GM18519 (cell line): ENCODE results near the gene RPL13A.

Source experiments
- ATAC-seq: cut with Tn5 transposase; IDR thresholded peaks from one replicate; pipeline ENCODE4 v1.9.1; 2021; ENCODE audit warnings: mild to moderate bottlenecking, moderate library complexity; ENCODE audit not compliant: unreplicated experiment, low FRiP score

The RPL13A gene

GRCh38 chr19:49502866-49503581, 15.6 kb downstream of the RPL13A start:
- no peak for ATAC-seq

DNA sequence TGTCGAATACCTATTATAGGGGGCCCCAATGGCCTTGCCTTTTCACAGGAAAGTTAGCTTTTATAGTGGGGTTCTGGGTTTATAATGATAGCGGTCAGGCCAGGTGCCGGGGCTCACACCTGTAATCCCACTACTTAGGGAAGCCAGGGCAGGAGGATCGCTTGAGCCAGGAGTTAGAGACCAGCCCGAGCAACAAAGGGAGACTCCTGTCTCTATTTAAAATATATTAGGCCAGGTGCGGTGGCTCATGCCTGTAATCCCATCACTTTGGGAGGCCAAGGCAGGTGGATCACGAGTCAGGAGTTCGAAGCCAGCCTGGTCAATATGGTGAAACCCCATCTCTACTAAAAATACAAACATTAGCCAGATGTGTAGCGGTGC, 16.2 kb downstream of the RPL13A start:
- no peak for ATAC-seq

- no peak for ATAC-seq
Observed at GRCh38 chr19:49506575-49507105, 19.2 kb downstream of the RPL13A start.

- ATAC-seq, result no peak
Observed at GRCh38 chr19:49507803-49508494, 20.5 kb downstream of the RPL13A start.

GRCh38 chr19:49512970-49513745, 25.8 kb downstream of the RPL13A start:
- no peak for ATAC-seq

GRCh38 chr19:49513746-49514118, 26.3 kb downstream of the RPL13A start:
- ATAC-seq, result no peak

DNA sequence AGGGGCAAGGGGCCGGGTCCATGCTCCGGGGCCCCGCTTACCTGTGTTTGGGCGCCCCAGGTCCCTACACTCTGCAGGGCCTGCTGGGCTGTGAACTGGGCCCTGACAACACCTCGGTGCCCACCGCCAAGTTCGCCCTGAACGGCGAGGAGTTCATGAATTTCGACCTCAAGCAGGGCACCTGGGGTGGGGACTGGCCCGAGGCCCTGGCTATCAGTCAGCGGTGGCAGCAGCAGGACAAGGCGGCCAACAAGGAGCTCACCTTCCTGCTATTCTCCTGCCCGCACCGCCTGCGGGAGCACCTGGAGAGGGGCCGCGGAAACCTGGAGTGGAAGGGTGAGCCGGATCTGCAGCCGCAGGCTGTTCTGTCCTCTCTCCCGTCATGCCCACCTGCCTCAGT, 26.7 kb downstream of the RPL13A start:
- ATAC-seq, result no peak

DNA sequence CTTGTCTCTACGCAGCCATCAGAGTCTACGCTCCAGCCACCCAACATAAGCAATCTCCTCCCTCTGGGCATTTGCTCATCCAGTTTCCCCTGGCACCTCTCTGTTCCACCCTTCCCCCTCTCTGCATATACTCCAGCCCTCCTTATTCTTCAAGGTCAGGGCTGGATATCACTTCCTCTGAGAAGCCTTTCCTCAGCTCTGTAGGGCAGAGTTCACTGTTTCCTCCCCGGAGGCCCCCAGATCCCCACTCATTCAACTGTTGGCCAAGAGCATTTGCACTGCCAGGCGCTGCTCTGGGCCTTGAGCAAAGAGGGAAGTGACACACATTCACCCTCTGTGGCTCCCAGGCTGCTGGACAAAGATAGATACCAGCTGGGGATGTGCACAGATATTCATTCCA, 28.4 kb downstream of the RPL13A start:
- ATAC-seq, result no peak

DNA sequence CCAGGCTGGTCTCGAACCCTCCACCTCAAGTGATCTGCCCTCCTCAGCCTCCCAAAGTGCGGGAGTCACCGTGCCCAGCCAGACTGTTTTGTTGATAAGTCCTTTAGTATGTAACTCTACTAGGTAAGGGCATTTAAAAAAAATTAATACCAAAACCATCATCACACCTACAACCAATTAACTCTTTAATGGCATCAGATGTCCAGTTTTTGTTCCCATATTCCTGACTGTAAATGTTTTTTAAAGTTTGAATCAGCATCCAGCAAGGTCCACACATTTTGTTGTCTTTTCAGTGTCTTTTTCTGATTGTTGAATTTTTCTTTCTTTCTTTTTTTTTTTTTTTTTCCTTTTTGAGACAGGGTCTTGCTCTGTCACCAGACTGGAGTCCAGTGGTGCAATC, 30.6 kb downstream of the RPL13A start:
- no peak for ATAC-seq

GRCh38 chr19:49520705-49521319, 33.4 kb downstream of the RPL13A start:
- no peak for ATAC-seq

DNA sequence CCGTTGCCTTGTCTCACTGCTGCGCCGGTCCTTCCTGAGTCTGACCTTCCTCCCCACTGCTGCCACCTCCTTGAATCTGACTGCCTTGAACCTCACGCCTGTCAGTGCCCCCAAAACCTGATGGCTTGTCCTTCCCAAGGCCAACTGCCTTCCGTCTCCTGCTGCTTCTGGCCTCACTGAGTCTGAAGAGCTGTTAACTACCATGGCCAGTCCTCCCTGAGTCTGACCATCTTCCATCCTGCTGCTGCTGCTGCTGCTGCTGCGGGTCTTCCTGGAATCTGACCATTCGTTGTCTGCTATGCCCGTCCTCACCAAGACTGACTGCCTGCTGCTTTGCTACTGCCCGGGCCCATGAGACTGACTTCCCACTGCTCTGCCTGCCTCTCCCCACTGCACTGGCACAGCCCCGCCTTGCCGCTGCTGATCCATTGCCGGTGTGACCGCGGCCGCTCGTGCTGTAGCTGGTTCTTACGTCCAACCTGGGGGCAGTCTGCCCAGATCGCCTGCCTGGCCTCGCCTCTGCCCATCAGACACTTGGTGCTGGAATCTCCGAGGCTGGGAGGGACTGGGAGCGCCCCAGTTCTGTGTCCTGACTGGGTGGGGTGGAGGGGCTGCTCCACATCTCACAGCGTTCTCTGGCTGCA, 37.5 kb downstream of the RPL13A start:
- no peak for ATAC-seq

- ATAC-seq, result no peak
Observed at GRCh38 chr19:49528211-49528771, 40.9 kb downstream of the RPL13A start.

DNA sequence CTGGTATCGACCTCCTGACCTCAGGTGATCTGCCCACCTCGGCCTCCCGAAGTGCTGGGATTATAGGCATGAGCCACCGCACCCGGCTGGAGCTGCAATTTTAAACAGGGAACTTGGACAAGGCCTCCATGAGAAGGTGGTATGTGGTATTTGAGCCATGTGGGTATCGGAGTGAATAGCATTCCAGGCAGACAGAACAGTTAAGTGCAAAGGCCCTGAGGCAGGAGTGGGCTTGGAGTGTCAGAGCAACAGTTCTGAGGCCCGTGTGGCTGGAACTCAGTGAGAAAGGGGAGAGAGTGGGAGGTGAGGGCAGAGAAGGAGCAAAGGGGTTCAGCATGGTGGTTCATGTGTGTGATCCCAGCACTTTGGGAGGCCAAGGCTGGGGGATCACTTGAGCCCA, 43.3 kb downstream of the RPL13A start:
- ATAC-seq, result no peak

GRCh38 chr19:49533551-49534488, 46.4 kb downstream of the RPL13A start:
- no peak for ATAC-seq

DNA sequence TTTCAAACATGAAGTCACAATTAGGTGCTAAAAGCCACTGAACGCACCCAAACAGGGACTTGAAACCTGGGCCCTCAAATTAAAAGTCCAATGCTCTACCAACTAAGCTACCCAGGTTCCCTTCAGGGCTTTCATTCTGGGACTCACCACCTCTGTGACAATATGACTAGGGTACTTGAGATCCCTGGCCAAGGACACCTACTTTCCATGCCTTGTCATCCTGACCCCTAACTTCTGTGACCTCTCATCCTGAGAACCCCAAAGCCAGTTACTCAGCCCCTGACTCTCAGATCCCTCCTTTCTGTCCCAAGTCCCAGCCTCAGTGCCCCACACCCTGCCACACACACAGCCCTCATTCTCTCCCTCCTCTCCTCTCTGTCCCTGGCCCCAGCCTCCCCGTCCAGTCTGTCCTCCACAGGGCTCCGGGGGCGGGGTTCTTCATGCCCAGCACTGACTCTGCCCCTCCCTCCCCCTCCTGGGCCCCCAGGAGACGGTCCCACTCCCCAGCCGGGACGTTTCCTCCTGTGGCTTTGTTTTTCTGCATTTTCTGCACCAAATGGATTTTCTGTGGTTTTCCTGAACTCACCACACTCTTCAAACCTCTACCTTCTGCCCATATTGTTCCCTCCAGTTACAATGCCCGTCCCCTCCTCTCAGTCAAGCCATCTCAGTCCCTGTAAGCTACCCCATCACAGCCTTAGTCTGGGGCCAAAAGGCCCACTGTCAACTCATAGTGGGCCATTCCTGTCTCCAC, 47.4 kb downstream of the RPL13A start:
- no peak for ATAC-seq

- ATAC-seq, result no peak
Observed at GRCh38 chr19:49536921-49537462, 49.6 kb downstream of the RPL13A start.

DNA sequence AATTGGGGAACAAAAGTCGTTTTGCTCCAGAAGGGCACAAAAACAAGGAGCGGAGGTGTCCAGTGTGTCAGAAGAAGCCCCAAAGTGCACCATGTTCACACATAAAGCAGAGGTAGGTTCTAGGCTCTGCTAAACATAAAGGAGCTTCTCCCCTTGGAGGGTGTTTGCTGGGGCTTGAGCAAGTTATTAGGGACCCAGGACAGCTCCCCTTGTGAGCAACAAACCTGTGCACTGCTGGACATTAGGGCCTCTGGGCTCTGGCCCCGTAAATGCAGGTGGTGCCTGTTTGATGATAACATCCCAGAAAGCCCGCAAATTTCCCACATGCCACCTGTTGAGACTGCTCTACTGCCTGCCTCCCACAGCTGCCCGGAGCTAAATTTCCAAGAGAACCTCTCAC, 51.2 kb downstream of the RPL13A start:
- no peak for ATAC-seq
